ENCODE measurements around the gene WDR62.
"Not testable (repeated sequence)": the region's sequence is repeated elsewhere in the genome, so short reads cannot be mapped to it uniquely, and the experiment has no call there.

The WDR62 gene

GRCh38 chr19:36111200-36111539 lies 56.5 kb downstream of the WDR62 start:
- DNase-seq (ENCODE audit: low read depth), result no peak

- DNase-seq (ENCODE audit: low read depth), result no peak
Measured at GRCh38 chr19:36112678-36113077, 58.0 kb downstream of the WDR62 start.

DNA sequence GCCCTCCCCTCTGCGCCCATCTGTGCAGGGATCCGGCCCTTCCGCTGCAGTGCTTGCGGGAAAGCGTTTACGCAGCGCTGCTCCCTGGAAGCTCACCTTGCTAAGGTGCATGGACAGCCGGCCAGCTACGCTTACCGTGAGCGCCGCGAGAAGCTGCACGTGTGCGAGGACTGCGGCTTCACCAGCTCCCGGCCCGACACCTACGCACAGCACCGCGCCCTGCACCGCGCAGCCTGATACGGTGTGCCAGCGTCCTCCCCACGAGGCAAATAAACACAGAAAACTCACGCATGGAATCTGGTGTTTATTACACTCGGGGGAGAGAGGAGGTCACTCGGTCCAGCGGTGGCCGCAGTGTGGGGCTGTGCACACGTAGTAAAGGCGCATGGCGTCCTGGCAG lies 58.7 kb downstream of the WDR62 start:
- DNase-seq (ENCODE audit: low read depth), result no peak

- no peak for DNase-seq (ENCODE audit: low read depth)
Measured at GRCh38 chr19:36113894-36114720, 59.4 kb downstream of the WDR62 start.

DNA sequence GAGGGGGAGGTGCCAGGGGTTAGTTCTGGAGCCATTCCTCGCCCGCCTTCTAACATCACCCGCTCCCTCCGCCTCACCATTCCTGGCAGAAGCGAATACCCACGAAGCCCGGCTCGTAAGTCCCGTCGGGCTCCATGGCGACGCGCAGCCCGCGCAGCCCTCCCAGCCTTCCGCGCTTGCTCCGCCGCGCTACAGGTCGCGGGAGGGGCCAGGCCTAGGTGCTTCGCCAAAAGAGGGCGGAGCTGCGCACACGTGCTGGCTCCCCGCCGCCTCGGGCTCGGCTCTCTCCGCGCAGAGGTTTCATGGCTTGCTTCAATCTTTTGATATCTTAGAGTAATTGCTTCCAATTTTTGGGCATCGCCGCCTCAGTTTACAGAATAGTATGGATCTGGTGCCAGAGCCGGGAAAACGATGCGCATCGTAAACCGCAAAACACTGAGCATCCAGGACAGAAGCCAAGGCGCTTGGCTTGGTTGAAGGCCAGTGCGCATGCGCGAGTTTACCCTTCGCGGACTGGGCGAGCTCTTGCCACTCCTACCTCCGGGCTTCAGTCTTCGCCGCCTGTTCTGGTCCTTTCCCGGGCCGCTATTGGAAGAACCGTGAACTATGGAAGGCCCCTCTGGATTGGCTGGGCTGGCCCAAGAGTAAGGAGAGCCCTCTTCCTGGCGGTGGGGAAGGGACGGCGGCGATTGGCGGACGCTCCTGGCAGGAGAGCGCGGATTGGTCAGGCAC lies 60.2 kb downstream of the WDR62 start, which contains the start of gene POLR2I:
Gene POLR2I, minus strand, starts transcription at position 155 of the 732 bp plus-strand sequence. Its CDS starts 19 bp downstream, at position 136.
- DNase-seq (ENCODE audit: low read depth), result peak; percentile 97

- peak; percentile 83 for DNase-seq (ENCODE audit: low read depth)
Measured at GRCh38 chr19:36115453-36116343, 61.0 kb downstream of the WDR62 start, which contains the start of gene TBCB. TBCB (plus strand) TSS chr19:36115468; CDS start chr19:36115561, 93 bp downstream.

DNA sequence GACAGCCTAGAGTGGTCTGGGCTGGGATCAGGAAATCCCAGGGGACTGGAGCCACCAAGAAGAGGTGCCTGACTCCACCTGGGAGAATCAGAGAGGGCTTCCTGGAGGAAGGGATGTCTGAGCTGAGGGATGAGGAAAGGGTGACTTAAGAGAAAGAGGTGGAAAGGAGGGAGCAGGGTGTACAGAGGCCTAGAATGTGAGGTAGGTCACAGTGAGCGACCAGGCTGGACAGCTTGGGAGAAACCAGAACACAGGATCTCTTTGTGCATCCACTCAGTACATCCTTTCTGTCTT lies 61.6 kb downstream of the WDR62 start:
- DNase-seq (ENCODE audit: low read depth), result no peak

DNA sequence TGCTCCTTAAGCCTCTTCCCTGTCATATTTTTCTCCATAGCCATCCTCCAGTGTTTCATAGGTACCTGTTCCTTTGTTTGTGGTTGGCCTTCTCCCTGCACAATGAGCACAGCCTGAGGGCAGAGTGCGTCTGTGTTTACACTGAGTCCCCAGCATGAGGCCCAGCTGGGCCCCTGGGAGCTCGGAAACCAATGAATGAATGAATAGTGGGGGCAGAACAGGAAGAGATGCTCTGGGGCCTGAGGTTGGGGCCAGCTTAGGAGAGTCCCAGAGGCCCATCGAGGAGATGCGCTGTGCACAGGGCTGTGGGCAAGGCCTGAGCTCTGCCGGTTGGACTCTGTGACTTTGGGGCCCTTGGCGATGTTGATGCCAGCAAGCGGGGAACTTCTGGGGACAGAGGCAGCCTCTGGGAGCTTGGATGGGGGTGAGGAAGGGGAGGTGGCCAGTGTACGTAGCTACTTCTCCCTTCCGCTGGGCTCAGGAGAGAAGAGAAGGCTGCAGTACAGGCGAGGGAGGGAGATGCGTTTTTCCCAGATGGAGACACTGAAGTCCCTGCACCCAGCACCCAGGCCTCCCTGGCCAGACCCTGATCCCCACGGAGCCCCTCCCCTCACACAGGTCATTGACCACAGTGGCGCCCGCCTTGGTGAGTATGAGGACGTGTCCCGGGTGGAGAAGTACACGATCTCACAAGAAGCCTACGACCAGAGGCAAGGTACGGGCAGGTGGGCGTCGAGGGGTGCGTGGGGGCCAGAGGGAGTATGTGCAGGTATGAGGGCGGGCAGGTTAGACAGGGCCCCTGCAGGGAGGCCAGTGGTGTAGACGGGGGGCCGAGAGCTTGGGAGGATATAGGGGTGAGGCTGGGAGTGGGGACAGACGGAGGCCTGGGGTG lies 65.6 kb downstream of the WDR62 start:
- DNase-seq (ENCODE audit: low read depth), result no peak

- DNase-seq (ENCODE audit: low read depth), result no peak
Measured at GRCh38 chr19:36120984-36121358, 66.3 kb downstream of the WDR62 start.

- no peak for DNase-seq (ENCODE audit: low read depth)
Measured at GRCh38 chr19:36121486-36122124, 66.9 kb downstream of the WDR62 start.

GRCh38 chr19:36125557-36125956 lies 70.9 kb downstream of the WDR62 start:
- no peak for DNase-seq (ENCODE audit: low read depth)

DNA sequence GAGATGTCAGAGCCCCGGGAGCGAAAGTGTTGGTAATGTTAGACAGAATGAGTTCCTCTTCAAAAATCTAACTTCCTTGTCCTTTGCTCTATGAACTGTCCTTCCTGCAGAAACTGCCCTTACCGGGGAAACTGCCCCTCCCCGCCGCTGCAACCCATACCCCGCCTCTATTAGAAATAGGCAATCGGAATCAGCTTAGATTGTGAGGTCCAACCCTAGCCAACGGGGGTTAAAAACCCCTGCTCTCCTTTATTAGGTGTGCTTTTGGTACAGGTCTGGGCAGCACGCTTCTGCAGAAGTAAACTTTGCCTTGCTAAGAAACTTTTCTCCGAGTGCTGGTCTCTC lies 73.7 kb downstream of the WDR62 start:
- no peak for DNase-seq (ENCODE audit: low read depth)

GRCh38 chr19:36131221-36131620 lies 76.5 kb downstream of the WDR62 start:
- not testable (repeated sequence) for DNase-seq (ENCODE audit: low read depth)

DNA sequence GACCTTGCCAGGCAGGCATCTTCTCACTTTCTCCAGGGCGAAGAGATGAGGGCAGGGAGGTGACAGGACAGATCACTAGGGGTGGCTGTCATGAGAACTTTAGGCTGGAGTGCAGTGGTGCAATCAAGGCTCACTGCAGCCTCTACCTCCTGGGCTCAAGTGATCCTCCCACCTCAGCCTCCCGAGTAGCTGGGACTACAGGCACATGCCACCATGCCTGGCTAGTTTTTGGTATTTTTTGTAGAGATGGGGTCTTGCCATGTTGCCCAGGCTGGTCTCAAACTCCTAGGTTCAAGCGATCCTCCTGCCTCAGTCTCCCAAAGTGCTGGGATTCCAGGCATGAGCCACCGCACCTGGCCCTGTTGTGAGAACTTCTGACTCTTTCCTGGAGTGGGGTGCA lies 80.2 kb downstream of the WDR62 start:
- not testable (repeated sequence) for DNase-seq (ENCODE audit: low read depth)

GRCh38 chr19:36136964-36137686 lies 82.4 kb downstream of the WDR62 start:
- DNase-seq (ENCODE audit: low read depth), result no peak

- no peak for DNase-seq (ENCODE audit: low read depth)
Measured at GRCh38 chr19:36139120-36139472, 84.4 kb downstream of the WDR62 start.

GRCh38 chr19:36139473-36140303 lies 85.0 kb downstream of the WDR62 start, which contains the start of gene CAPNS1:
CAPNS1 (plus strand) TSS chr19:36140066; CDS start chr19:36141012, 946 bp downstream.
- peak; percentile 86 for DNase-seq (ENCODE audit: low read depth)

- peak; percentile 11 for DNase-seq (ENCODE audit: low read depth)
Measured at GRCh38 chr19:36140304-36141038, 85.8 kb downstream of the WDR62 start.
